A549 (cell line): ENCODE data around the gene ZNF605. TPM values are rescaled to one million over a fixed set of nuclear protein-coding genes. Genes with fewer than 3 reads are reported as not detected.

Source experiments
- ATAC-seq, 2 experiments: fragments of 200-7000 bp in 1 of 2; fragments of >200 bp in 1 of 2; cut with Nextera tagmentation in 1 of 2; cut with Tn5 transposase in 1 of 2; 3 replicates each; pipeline versions ENCODE4 v1.8.0 to v1.9.1; 2018 to 2020; ENCODE audit warnings: mild to moderate bottlenecking in 1 of 2, moderate library complexity in 1 of 2
- CTCF ChIA-PET: fragments of 300-600 bp; sonication (Branson Sonifier 250); formaldehyde crosslinking; extraction: SDS; loops from one replicate; lab custom pipeline; 2021; ENCODE audit warnings: antibody characterized with exemption, inconsistent platforms; lab: Yijun Ruan, JAX
- POLR2A ChIA-PET: fragments of 350-600 bp; formaldehyde crosslinking; extraction: SDS; loops from one replicate; lab custom pipeline; 2021; ENCODE audit warnings: antibody characterized with exemption, inconsistent platforms; lab: Yijun Ruan, JAX
- DNase-seq, 2 experiments: peaks; one replicate each; pipeline versions ENCODE4 v3.0.0 to v3.0.0-alpha.2; 2011 to 2016; ENCODE audit warnings: low read depth in 1 of 2, low spot score in 1 of 2
- FAIRE-seq: peaks from 2 replicates; lab custom pipeline; 2011; peaks lifted over from hg19 to GRCh38; lab: Jason Lieb, UNC
- H3K27ac ChIP-seq, 2 experiments: fragments of >200 bp; sonication (Bioruptor Twin); formaldehyde crosslinking; 3 replicates each; pipeline ENCODE4 v1.5.1; 2016 to 2017
- H3K4me1 ChIP-seq: fragments of >200 bp; sonication (Bioruptor Twin); formaldehyde crosslinking; 3 replicates; pipeline ENCODE4 v1.6.1; 2016
- H3K4me2 ChIP-seq: fragments of >200 bp; sonication (Bioruptor Twin); formaldehyde crosslinking; 3 replicates; pipeline ENCODE4 v1.6.1; 2016
- H3K4me3 ChIP-seq: fragments of >200 bp; sonication (Bioruptor Twin); formaldehyde crosslinking; 3 replicates; pipeline ENCODE4 v1.5.1; 2016
- H3K9me3 ChIP-seq: fragments of >200 bp; sonication (Bioruptor Twin); formaldehyde crosslinking; 3 replicates; pipeline ENCODE4 v1.6.1; 2016
- CEBPB ChIP-seq, 2 experiments: fragments of >200 bp in 1 of 2; sonication (Bioruptor Twin) in 1 of 2; formaldehyde crosslinking in 1 of 2; IDR thresholded peaks; 2 replicates each; pipeline ENCODE4 v1.6.1; 2012 to 2016
- CHD4 ChIP-seq: fragments of 200-600 bp; sonication (generic); IDR thresholded peaks from 2 replicates; pipeline ENCODE4 v1.6.1; 2016; ENCODE audit warnings: antibody characterized with exemption, mild to moderate bottlenecking, borderline replicate concordance
- EP300 ChIP-seq, 2 experiments: fragments of >200 bp; sonication (Bioruptor Twin); formaldehyde crosslinking; IDR thresholded peaks; 2 replicates in 1 of 2; 3 replicates in 1 of 2; pipeline ENCODE4 v1.6.1; 2016 to 2017
- ESRRA ChIP-seq: fragments of 150-350 bp; IDR thresholded peaks from 2 replicates; pipeline ENCODE4 v1.6.1; 2014; ENCODE audit warnings: mild to moderate bottlenecking, low read length, borderline replicate concordance
- FOSB ChIP-seq: fragments of 250-450 bp; sonication (Bioruptor Pico); IDR thresholded peaks from 2 replicates; pipeline ENCODE4 v1.5.0; 2020; ENCODE audit warnings: mild to moderate bottlenecking, moderate library complexity
- FOXS1 ChIP-seq: fragments of 250-450 bp; sonication (Bioruptor Pico); IDR thresholded peaks from 2 replicates; pipeline ENCODE4 v1.5.0; 2020; ENCODE audit warnings: mild to moderate bottlenecking, moderate library complexity
- GATA3 ChIP-seq: IDR thresholded peaks from 2 replicates; pipeline ENCODE4 v1.6.1; 2012; ENCODE audit warnings: borderline replicate concordance
- HDAC2 ChIP-seq: fragments of 200-600 bp; sonication (generic); IDR thresholded peaks from 2 replicates; pipeline ENCODE4 v1.6.1; 2016
- HMGXB4 ChIP-seq: fragments of 250-450 bp; sonication (Bioruptor Pico); IDR thresholded peaks from 2 replicates; pipeline ENCODE4 v1.5.0; 2021; ENCODE audit warnings: mild to moderate bottlenecking, moderate library complexity, borderline replicate concordance
- HOXB13 ChIP-seq: fragments of 250-450 bp; sonication (Bioruptor Pico); IDR thresholded peaks from 2 replicates; pipeline ENCODE4 v1.5.0; 2020; ENCODE audit warnings: low read depth, mild to moderate bottlenecking, moderate library complexity
- JUNB ChIP-seq: fragments of >200 bp; sonication (Bioruptor Twin); formaldehyde crosslinking; IDR thresholded peaks from 2 replicates; pipeline ENCODE4 v1.6.1; 2016
- KDM1A ChIP-seq: fragments of 200-600 bp; sonication (generic); IDR thresholded peaks from 2 replicates; pipeline ENCODE4 v1.6.1; 2016; ENCODE audit warnings: low read depth, mild to moderate bottlenecking
- KDM5A ChIP-seq: fragments of 200-600 bp; sonication (generic); IDR thresholded peaks from 2 replicates; pipeline ENCODE4 v1.6.1; 2016; ENCODE audit warnings: antibody characterized with exemption, mild to moderate bottlenecking
- MAFK ChIP-seq: fragments of 450-650 bp; IDR thresholded peaks from 2 replicates; pipeline ENCODE4 v1.6.1; 2014; ENCODE audit not compliant: partially characterized antibody
- NPAS2 ChIP-seq: fragments of 250-450 bp; sonication (Bioruptor Pico); IDR thresholded peaks from 2 replicates; pipeline ENCODE4 v1.8.0; 2022; ENCODE audit warnings: mild to moderate bottlenecking, moderate library complexity, borderline replicate concordance
- POLR2AphosphoS2 ChIP-seq: conservative IDR thresholded peaks from 2 replicates; pipeline ENCODE4 v1.6.1; 2012; ENCODE audit warnings: low read length, improper control_type of control experiment, inconsistent platforms
- RCOR1 ChIP-seq: fragments of 150-350 bp; IDR thresholded peaks from 2 replicates; pipeline ENCODE4 v1.6.1; 2014; ENCODE audit warnings: antibody characterized with exemption, low read length, low read depth
- RNF2 ChIP-seq: fragments of 200-600 bp; sonication (generic); IDR thresholded peaks from 2 replicates; pipeline ENCODE4 v1.6.1; 2016; ENCODE audit warnings: low read depth, mild to moderate bottlenecking, antibody characterized with exemption, moderate library complexity, borderline replicate concordance
- SMC3 ChIP-seq: fragments of >200 bp; sonication (Bioruptor Twin); formaldehyde crosslinking; IDR thresholded peaks from 3 replicates; pipeline ENCODE4 v1.6.1; 2018; ENCODE audit warnings: inconsistent platforms
- TFCP2L1 ChIP-seq: fragments of 250-450 bp; sonication (Bioruptor Pico); IDR thresholded peaks from 2 replicates; pipeline ENCODE4 v1.5.0; 2021; ENCODE audit warnings: mild to moderate bottlenecking
- USF2 ChIP-seq: fragments of 450-650 bp; IDR thresholded peaks from 2 replicates; pipeline ENCODE4 v1.6.1; 2014; ENCODE audit warnings: antibody characterized with exemption
- ZC3H11A ChIP-seq: fragments of 450-650 bp; IDR thresholded peaks from 2 replicates; pipeline ENCODE4 v1.6.1; 2014; ENCODE audit warnings: antibody characterized with exemption, mild to moderate bottlenecking
- WGBS: methylation state at CpG from one replicate; pipeline ENCODE4 v1.1.6; 2017; ENCODE audit errors: missing lambda C conversion rate; 5-methylcytosine and 5-hydroxymethylcytosine counted together
- polyA plus RNA-seq, 4 experiments: library from polyadenylated mRNA; depleted of rRNA in 3 of 4; stranded (reverse); fragments of >200 nt; fragmentation: RNase III in 1 of 4; extraction: RNeasy Plus Mini Kit Qiagen cat#74134 plus additional on column Dnase treatment in 1 of 4; gene quantifications; 2 replicates in 3 of 4; 3 replicates in 1 of 4; pipeline ENCODE4 v1.2.3, GENCODE V29; 2011 to 2017
- TF ChIP-seq, protein P1 (sequence below): fragments of >200 bp; sonication (Bioruptor Twin); formaldehyde crosslinking; IDR thresholded peaks from 3 replicates; pipeline ENCODE4 v1.5.1; 2016
- TF ChIP-seq, protein P2 (sequence below): IDR thresholded peaks from 2 replicates; pipeline ENCODE4 v1.6.1; 2012
- TF ChIP-seq, protein P3 (sequence below): fragments of 200-600 bp; sonication (generic); IDR thresholded peaks from 2 replicates; pipeline ENCODE4 v1.6.1; 2016; ENCODE audit warnings: antibody characterized with exemption, mild to moderate bottlenecking, moderate library complexity
- TF ChIP-seq, protein P4 (sequence below): fragments of >200 bp; sonication (Bioruptor Twin); formaldehyde crosslinking; IDR thresholded peaks from 2 replicates; pipeline ENCODE4 v1.6.1; 2016

Gene ZNF605
- polyA plus RNA-seq, 2 of the 4 experiments (the other 2 are of a cell fraction), result 5.6 to 18.2 TPM

GRCh38 chr12:132949936-132950837 is 5.9 kb downstream of the ZNF605 start:
- no peak for FAIRE-seq
- H3K27ac ChIP-seq, result no peak overlapping the region
- H3K4me2 ChIP-seq, result no peak overlapping the region
- 94% methylated on average over 30 of the region's 30 CpGs for WGBS
- no peak for TF ChIP-seq KDM1A
- no peak for TF ChIP-seq ESRRA
- TF ChIP-seq USF2, result no peak
- TF ChIP-seq FOSB (CRISPR knock-in tag), result no peak
- TF ChIP-seq HMGXB4, result no peak
- TF ChIP-seq, protein P1, sequence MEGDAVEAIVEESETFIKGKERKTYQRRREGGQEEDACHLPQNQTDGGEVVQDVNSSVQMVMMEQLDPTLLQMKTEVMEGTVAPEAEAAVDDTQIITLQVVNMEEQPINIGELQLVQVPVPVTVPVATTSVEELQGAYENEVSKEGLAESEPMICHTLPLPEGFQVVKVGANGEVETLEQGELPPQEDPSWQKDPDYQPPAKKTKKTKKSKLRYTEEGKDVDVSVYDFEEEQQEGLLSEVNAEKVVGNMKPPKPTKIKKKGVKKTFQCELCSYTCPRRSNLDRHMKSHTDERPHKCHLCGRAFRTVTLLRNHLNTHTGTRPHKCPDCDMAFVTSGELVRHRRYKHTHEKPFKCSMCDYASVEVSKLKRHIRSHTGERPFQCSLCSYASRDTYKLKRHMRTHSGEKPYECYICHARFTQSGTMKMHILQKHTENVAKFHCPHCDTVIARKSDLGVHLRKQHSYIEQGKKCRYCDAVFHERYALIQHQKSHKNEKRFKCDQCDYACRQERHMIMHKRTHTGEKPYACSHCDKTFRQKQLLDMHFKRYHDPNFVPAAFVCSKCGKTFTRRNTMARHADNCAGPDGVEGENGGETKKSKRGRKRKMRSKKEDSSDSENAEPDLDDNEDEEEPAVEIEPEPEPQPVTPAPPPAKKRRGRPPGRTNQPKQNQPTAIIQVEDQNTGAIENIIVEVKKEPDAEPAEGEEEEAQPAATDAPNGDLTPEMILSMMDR, result no peak
- TF ChIP-seq GATA3, result no peak
- TF ChIP-seq CHD4, result no peak
- TF ChIP-seq RNF2, result no peak
- TF ChIP-seq NPAS2, result no peak
- TF ChIP-seq, protein P2, sequence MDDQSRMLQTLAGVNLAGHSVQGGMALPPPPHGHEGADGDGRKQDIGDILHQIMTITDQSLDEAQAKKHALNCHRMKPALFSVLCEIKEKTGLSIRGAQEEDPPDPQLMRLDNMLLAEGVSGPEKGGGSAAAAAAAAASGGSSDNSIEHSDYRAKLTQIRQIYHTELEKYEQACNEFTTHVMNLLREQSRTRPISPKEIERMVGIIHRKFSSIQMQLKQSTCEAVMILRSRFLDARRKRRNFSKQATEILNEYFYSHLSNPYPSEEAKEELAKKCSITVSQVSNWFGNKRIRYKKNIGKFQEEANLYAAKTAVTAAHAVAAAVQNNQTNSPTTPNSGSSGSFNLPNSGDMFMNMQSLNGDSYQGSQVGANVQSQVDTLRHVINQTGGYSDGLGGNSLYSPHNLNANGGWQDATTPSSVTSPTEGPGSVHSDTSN, result no peak
- TF ChIP-seq RCOR1, result no peak
- no peak for TF ChIP-seq EP300 (IDR thresholded peaks at IDR 0.05)
- no peak for TF ChIP-seq SMC3
- no peak for TF ChIP-seq JUNB
- no peak for TF ChIP-seq MAFK
- TF ChIP-seq KDM5A, result no peak
- TF ChIP-seq FOXS1 (CRISPR knock-in tag), result no peak
- H3K4me3 ChIP-seq, result no peak overlapping the region
- no peak for ATAC-seq
- ChIA-PET CTCF (no interaction called here), POLR2A (no interaction called here)
- H3K9me3 ChIP-seq, result peaks cover 92% of the 10 kb centered on the region
- DNase-seq, result no peak
- H3K4me1 ChIP-seq, result no peaks in the 10 kb centered on the region

DNA sequence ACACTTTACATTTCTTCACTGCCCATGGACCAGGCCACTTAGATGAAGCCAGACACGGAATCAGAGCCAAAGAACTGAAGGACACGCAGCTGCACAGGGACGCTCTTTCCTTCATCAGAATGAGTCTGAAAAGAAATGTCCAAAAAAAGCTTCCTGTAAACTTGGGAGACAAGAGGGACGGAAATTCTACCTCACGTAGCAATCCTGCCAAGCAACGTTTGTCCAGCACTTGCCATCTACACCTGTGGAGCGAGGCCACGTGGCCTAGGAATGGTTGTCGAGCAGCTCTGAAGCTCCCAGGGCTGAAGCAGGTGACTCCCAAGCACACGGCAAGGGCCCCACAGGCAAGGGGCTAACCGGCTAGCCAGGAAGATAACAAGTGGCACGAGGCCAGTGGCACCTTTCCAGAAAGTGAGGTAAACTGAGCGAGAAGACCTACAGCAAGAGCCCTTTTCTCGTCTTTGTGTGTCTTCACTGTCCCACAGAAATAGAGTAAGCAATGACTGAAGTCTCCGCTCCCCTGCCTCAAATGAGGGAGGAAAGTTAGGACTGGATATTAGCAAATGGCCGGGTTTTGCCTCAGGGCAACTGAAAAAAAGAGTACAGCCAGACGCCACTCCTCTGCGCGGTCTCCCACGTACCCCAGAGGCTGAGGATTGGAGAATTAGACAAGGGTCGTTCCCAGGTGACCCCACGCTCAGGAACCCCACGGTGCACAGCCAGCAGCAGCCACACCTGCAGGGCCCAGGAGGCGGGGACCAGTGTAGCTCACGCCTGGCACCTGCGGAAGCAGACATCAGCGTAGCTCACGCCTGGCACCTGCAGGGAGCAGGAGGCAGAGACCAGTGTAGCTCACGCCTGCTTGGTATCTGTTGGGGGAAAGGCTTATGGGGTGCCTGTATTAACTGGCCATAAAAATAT is 7.7 kb downstream of the ZNF605 start:
- Histone ChIP-seq H3K4me1 (no peaks in the 10 kb centered on the region), H3K9me3 (peaks cover 96% of the 10 kb centered on the region), H3K4me3 (no peak overlapping the region), H3K4me2 (no peak overlapping the region), H3K27ac (no peak overlapping the region)
- no peak for FAIRE-seq
- DNase-seq, result no peak
- POLR2A ChIA-PET, result no interaction called here
- 97% methylated on average over 29 of the region's 29 CpGs for WGBS
- CTCF ChIA-PET, result no interaction called here
- ATAC-seq, result no peak
- TF ChIP-seq CEBPB (IDR thresholded peaks at IDR 0.05) (no peak), RCOR1 (no peak), HOXB13 (no peak), NPAS2 (no peak), HDAC2 (no peak), ZC3H11A (no peak), POLR2AphosphoS2 (no peak), TFCP2L1 (CRISPR knock-in tag) (no peak), FOSB (CRISPR knock-in tag) (no peak), EP300 (IDR thresholded peaks at IDR 0.05) (no peak), GATA3 (no peak)
- TF ChIP-seq, protein P3, sequence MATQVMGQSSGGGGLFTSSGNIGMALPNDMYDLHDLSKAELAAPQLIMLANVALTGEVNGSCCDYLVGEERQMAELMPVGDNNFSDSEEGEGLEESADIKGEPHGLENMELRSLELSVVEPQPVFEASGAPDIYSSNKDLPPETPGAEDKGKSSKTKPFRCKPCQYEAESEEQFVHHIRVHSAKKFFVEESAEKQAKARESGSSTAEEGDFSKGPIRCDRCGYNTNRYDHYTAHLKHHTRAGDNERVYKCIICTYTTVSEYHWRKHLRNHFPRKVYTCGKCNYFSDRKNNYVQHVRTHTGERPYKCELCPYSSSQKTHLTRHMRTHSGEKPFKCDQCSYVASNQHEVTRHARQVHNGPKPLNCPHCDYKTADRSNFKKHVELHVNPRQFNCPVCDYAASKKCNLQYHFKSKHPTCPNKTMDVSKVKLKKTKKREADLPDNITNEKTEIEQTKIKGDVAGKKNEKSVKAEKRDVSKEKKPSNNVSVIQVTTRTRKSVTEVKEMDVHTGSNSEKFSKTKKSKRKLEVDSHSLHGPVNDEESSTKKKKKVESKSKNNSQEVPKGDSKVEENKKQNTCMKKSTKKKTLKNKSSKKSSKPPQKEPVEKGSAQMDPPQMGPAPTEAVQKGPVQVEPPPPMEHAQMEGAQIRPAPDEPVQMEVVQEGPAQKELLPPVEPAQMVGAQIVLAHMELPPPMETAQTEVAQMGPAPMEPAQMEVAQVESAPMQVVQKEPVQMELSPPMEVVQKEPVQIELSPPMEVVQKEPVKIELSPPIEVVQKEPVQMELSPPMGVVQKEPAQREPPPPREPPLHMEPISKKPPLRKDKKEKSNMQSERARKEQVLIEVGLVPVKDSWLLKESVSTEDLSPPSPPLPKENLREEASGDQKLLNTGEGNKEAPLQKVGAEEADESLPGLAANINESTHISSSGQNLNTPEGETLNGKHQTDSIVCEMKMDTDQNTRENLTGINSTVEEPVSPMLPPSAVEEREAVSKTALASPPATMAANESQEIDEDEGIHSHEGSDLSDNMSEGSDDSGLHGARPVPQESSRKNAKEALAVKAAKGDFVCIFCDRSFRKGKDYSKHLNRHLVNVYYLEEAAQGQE, result no peak
- TF ChIP-seq, protein P4, sequence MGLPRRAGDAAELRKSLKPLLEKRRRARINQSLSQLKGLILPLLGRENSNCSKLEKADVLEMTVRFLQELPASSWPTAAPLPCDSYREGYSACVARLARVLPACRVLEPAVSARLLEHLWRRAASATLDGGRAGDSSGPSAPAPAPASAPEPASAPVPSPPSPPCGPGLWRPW, result no peak
